GM23338 (cell line): ENCODE results near the gene PEPD. TPM values are rescaled to one million over a fixed set of nuclear protein-coding genes. Genes with fewer than 3 reads are reported as not detected.

Source experiments
- polyA plus RNA-seq: library from polyadenylated mRNA; unstranded; fragments of >200 nt; fragmentation: Nextera tagmentation; extraction: Ambion mirVana; gene quantifications from 2 replicates; pipeline ENCODE4 v1.2.1, GENCODE V29; 2016
- total RNA-seq: library from RNA; depleted of rRNA; stranded (reverse); fragments of >200 nt; shearing (Covaris generic); gene quantifications from 2 replicates; pipeline ENCODE4 v1.2.3, GENCODE V29; 2014; rRNA removed

The PEPD gene
- total and polyA plus RNA-seq, 2 experiments from 2014 or later: 81.7 to 89.2 TPM

Other genes with a start within 250 kb of the PEPD start
- gene CEBPA, start 219.3 kb downstream of the PEPD start, total RNA-seq: 2.6 and 5.0 TPM in 2 replicates
- 0.50 and 1.2 TPM in 2 replicates for gene CEBPA, start 219.3 kb downstream of the PEPD start, polyA plus RNA-seq
- 45.1 and 50.2 TPM in 2 replicates for gene CEBPG, start 148.1 kb downstream of the PEPD start, total RNA-seq
- 20.9 and 25.9 TPM in 2 replicates for gene CEBPG, start 148.1 kb downstream of the PEPD start, polyA plus RNA-seq
- 23.8 and 38.2 TPM in 2 replicates for gene CHST8, start 100.2 kb upstream of the PEPD start, total RNA-seq
- gene CHST8, start 100.2 kb upstream of the PEPD start, polyA plus RNA-seq: 9.3 and 10.7 TPM in 2 replicates